RCC 7860 (cell line): ENCODE data around the gene ABHD10.

Source experiments
- DNase-seq: peaks from one replicate; pipeline ENCODE4 v3.0.0-alpha.2; 2015; ENCODE audit warnings: low spot score
- FAIRE-seq: peaks from 2 replicates; lab custom pipeline; 2012; peaks lifted over from hg19 to GRCh38; lab: Jason Lieb, UNC

ABHD10 gene

DNA sequence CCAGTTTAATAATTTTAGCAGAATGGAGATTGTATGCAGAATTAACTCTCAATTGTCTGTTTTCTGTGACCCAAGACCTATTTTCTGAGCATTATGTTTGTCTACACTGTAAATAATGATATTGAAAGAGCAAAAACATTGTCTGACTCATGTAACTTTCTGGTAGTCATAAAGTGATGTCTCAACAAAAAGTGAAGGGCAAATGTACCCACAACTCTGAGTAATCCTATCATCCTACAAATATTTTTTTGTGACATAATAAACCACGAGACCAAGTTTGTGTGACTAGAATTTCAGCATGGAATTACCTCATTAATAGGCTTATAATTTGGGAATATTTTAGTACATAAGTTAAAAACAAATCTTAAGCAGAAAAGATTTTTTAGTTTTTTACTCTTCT lies 15.4 kb upstream of the ABHD10 start:
- peak; percentile 75 for DNase-seq
- FAIRE-seq: peak; percentile 89

DNA sequence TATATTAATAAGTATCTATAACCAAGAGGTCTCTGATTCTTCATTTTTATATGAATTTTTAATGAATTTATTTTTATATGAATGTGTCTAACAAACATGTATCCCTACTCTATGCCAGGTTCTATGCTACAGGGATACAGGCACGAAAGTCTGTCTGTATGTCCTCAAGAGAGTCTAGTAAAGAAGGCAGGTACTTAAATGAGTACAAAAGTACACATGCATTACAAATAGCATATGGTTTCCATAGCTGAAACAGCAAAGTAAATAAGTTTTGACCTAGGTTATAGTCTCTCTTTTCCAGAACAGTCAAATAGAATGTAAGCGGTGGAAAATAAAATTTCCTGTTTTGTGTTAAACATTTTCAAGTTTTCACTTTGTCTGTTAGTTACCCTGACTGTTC lies 13.3 kb upstream of the ABHD10 start:
- DNase-seq (no peak), FAIRE-seq (no peak)

DNA sequence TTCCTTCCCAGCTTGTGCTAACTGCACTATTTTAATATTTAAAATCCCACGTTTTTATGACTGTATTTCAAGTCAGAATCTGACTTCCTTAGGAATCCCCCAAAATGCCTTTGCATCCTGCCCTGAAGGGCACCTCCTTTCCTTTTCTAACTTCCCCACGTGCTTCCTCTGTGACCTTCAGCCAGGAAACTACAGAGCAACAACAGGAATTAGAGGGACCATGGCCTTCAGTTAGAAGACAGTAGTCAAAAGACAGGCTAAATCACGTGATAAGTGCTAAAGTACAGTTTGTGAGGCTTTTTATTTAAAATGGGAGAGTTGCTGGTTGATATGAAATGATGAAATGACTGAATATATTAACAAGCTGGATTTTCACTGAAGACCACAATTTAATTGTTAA lies 11.8 kb upstream of the ABHD10 start:
- DNase-seq (no peak), FAIRE-seq (no peak)

DNA sequence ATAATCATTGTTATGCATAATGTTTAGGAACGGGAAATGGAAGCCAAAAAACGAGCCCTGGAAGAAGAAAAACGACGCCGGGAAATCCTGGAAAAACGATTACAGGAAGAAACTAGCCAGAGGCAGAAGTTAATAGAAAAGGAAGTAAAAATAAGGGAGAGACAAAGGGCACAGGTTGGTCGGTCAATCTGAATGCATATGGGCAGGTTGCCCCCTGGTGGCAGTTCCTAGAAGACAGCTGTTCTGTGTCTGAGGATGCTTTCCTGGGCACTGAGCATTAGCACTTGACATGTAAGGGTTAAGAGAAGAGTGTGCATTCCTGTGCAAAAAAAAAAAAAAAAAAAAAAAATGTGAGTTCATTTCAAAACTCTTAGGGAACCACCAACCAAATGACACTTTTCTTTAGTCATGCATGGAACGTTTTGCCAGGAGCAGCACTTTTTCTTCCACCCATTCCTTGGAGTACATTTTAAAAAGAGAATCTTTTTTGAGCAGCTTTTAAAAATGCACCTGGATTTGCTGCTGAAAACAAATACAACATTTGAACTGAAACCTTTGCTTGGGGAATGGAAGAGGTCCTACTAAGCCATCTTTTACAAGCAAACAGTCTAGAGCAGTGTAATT lies 11.1 kb upstream of the ABHD10 start:
- DNase-seq (peak; percentile 80), FAIRE-seq (peak; percentile 71)

DNA sequence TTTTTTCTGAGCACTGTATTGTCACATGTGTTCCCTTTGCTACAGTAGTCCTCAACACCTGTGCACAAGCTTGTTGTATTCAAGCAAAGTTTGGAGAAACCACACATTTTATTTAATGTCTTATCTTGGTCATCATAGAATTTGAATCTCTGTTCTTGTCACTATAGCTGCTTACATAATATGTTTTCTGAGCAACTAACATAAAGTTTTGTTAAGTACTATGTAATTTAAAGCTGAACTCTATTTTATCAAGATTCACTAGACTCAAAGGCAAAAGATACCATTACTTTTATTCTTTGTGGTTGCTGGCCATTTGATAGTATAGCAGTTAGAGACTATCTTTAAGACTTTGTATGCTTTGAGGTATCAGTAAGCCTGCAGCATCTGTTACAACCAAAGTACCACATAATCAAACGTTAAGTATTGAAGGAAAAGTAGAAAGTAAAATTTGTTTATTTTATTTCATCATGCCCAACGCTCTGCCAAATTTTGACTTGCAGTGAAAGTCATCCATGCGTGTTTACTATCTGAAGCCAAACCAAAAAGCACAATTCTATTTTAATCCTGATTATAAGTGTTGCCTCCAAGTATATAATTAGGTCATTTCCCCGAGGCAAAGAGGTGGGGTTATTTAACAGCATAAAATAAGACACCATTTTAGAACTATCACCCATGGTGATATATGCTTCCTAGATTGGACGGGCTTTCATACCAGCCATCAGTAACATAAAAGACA lies 10.3 kb upstream of the ABHD10 start:
- DNase-seq: no peak
- FAIRE-seq: no peak

DNA sequence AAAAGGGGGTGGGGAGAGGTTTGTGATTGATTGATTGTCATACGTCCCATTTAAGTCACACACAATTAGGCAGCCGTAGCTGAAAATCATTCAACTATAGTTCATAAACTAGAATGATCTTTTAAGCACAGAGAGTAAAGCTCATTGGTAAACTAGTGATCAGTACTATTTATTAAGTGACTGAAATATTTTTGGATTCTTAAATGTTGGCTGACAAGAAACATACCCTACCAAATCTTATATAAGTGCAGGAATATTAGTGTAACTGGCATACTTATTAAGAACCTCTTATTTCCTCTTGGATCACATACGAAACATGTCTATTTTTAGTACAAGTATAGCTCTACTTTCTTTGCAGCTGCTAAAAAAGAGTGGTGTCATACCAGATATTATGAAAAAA lies 8.4 kb upstream of the ABHD10 start:
- no peak for DNase-seq
- no peak for FAIRE-seq

DNA sequence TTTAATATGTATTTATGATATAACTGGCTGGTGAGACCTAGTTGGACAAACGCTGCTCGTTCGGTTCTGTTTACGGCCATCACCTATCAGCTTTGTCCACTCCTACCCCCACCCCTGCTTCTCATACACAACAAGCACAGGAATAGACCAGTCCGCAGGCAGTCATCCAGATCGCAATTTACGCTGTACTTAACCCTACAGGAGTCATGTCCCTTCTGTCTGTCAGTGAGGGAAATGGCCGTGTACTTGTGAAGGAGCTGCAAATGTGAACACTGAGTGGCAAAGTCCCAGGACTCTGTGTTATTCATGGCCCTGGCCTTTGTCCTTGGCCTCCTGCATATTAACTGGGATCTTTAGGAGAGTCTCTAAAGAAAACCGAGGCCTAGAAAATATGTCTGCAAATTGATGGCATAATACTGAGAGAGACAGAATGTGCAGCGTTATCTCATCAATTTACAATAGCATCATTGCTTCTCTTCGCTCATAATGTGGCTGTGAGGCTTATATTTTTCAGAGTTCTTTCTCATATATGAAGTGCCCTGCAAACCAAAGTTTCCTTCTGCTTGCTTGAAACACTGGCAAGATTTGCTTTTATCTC lies 7.2 kb upstream of the ABHD10 start:
- no peak for DNase-seq
- FAIRE-seq: no peak

DNA sequence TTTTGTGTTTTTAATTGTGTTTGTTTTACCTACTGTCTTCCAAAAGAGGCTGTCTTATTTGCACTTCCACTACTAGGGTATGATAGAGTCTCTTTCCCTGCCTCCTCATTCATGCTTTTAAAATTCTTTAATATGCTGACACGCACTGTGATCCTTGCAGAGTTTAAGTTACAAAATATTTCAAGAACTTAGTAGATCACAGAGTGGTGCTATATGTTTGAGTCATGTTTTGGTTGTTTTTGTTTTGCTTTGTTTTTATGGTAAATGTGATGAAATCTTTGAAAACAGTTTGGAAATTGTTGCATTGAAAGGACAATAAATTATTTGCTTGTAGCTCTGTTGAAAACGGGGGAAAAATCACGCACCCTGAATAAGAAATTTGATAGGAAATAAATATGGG lies 5.9 kb upstream of the ABHD10 start:
- no peak for DNase-seq
- FAIRE-seq: no peak

DNA sequence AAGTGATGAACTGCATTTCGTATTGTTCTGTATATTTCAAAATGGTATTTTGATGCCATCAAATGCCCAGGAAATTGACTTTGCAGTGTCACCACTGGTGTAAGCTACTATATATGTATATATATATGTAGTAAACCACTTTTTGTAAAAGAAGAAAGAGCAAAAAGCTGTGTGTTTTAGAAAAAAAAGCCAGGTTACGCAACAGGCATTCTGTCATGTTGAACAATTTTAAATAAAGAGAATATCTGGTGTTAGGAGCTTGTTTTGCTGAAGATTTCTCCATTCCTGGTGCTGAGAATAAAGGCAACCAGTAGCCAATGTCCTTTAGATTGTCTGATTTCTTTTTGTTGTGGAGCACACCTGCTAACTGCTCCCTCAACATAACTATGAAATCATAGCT lies 3.7 kb upstream of the ABHD10 start:
- FAIRE-seq: no peak

DNA sequence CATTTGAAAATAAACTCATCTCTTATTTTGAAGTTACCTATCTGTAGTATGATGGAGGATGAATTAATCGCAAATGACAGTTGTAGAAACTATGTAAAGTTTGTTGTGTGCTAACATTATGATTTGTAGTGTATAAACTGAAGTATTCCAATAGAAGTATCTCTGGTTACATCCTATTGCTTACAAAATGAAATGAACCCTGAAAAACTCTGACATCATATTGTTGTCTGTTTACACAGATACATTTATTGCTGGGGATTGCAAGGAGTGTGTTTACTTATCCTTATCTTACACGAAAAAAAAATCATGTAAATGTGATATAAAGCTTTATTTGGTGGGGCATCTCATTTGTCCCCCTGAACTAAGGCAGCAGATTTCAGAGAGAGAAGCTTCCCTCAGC lies 2.6 kb upstream of the ABHD10 start:
- FAIRE-seq (no peak), DNase-seq (no peak)

More for the DNA sequence above, 3.7 kb upstream of the ABHD10 start:
- no peak for DNase-seq

DNA sequence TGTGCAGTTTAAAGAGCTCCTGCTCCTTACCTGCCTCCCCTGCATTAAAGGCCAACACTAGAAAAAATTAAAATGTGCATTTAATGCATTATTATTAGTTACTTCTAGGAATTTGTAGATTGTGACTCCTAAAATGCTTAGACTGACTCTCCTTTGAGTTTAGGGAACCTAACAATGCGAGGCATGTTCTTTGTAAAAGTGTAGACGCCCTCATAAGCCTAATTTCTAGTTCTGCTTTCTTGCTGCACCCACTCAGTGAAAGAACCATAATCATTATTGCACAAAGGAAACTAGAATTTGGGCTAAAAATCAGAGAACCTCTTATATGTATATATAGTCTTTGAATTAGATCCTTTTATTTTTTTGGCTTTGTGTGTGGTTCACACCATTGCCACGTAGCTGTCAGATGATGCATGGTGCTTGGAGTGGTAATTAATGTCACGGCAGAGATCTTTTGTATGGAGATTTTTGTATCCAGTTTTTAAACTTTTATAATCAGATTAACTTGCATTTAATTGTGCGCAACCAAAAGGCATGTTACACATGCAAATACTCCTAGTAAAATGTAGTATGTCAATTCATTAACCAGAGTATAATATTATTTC lies 710 bp downstream of the ABHD10 start:
- FAIRE-seq (peak; percentile 45), DNase-seq (no peak)

DNA sequence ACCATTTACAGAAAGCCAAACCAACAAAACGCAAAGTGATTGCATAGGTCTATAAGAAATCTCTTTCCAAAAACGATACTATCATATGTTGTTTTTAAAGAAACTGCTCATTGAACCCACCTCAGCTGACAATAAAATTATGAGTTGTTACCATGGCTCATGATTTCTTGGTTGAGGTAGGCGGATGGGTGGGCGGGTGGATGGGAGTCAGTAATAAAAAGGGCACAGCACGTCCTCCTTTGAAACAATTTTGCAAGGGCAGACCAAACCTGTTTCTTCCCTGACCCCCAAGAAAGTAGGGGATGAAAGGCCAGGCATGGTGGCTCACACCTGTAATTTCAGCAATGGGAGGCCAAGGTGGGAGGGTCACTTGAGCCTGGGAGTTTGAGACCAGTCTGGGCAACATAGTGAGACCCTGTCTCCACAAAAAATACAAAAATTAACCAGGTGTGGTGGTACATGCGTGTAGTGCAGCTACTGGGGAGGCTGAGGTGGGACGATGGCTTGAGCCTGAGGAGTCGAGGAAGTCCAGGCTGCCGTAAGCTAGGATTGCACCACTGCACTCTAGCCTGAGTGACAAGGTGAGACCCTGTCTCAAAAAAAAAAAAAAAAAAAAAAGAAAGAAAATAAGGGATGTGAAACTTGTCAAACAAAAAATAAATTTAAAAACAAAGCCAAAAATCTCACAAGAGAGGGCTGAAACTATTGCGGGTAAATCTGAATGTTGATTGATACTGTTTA lies 2.1 kb downstream of the ABHD10 start:
- no peak for DNase-seq
- no peak for FAIRE-seq

DNA sequence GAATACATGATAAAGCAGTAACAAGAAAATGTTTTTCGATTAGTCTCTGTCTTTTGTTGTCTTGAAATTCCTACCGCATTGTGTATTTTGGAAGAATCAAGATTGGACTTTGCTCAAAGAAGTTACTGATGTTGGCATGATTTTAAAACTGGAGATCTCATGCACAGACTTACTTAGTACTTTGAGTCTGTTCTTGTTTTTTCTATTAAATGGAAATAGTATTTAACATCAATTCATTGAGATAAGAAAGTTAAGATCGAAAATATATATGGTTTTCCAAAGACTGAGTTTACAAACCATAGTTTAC lies 2.6 kb downstream of the ABHD10 start:
- FAIRE-seq (peak; percentile 4), DNase-seq (no peak)

DNA sequence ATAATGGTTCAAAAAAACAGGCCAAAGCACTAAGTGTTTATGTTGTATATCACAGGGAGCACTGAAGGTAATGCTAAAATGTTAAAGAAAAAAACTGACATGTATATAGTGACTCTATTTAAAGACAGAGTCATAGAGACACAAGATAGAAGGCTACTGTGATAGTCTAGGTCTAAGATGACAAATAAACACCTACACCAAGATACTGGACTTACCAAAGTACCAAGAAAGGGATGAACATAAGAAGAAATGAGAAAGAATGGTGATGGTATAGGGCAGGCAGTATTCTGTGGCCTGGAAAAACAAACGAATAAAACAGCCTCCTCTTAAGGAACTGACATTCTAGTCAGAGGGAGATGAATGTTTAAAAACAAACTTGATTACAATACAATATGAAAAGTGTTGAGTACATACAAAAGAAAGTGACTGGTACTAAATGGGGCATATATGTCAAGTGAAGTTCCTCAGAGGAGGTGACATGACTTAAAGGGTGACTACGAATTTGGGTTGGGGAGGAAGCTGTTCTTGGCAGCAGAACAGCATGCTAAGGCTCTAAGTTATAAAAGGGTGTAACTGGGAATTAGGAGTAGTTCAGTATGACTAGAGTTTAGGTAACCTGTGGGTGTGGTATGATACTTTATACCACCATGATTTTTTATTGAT lies 5.9 kb downstream of the ABHD10 start:
- DNase-seq (no peak), FAIRE-seq (no peak)

DNA sequence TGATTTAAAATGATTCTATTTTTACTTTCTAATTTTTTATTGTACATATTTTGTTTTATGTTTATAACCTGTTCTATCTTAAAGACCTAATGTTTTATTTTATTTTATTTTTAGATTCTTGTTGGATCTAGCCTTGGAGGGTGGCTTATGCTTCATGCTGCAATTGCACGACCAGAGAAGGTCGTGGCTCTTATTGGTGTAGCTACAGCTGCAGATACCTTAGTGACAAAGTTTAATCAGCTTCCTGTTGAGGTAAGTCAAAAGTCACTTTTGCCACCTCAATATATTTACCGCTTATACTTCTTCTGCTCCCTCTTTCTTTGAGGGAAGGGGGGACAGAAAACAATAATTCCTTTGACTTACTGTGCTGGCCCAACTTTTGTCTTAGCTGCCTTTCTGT lies 8.0 kb downstream of the ABHD10 start:
- FAIRE-seq: no peak
- DNase-seq: no peak

DNA sequence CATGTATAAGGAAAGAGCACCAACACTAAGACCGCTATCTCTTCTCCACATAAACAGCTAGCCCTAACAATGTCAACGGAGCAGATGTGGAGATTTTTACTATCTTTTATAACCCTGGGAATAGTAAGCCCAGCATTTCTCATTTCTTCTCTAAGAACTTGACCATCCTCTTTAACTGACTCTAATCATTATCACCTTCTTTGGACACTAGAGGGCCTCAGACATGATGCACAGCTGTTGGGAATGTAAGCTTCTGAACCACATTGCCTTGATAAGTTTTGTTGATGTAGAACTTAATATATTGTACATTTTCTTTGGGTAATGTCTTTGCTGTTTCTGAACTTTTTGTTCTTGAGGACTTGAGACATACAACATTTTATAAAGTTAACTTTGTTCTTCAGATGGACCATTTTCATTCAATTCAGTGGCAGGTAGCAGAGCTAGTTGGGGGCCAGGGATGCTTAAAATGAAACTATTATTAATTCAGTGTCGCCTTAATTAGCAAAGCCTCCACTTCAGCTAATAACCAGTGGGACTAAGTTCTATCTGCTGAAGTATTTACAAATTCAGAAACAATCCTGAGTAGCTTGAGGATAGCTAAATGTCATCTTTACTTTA lies 10.3 kb downstream of the ABHD10 start:
- FAIRE-seq: peak; percentile 89
- peak; percentile 54 for DNase-seq

DNA sequence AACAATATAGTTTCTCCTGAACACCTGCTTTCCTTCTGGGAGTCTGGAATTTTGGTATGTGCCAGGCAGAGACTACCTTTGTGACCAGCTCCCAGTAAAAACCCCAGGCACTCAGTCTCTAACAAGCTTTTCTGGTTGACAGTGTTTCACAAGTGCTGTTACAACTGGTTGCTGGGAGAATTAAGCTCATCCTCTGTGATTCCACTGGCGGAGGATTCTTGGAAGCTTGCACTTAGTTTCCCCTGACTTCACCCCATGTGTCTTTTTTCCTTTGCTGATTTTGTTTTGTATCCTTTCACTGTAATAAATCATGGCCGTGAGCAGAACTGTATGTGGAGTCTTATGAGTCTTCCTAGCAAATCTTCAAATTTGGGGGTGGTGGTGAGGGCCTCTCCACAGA lies 14.2 kb downstream of the ABHD10 start:
- FAIRE-seq: no peak
- no peak for DNase-seq

DNA sequence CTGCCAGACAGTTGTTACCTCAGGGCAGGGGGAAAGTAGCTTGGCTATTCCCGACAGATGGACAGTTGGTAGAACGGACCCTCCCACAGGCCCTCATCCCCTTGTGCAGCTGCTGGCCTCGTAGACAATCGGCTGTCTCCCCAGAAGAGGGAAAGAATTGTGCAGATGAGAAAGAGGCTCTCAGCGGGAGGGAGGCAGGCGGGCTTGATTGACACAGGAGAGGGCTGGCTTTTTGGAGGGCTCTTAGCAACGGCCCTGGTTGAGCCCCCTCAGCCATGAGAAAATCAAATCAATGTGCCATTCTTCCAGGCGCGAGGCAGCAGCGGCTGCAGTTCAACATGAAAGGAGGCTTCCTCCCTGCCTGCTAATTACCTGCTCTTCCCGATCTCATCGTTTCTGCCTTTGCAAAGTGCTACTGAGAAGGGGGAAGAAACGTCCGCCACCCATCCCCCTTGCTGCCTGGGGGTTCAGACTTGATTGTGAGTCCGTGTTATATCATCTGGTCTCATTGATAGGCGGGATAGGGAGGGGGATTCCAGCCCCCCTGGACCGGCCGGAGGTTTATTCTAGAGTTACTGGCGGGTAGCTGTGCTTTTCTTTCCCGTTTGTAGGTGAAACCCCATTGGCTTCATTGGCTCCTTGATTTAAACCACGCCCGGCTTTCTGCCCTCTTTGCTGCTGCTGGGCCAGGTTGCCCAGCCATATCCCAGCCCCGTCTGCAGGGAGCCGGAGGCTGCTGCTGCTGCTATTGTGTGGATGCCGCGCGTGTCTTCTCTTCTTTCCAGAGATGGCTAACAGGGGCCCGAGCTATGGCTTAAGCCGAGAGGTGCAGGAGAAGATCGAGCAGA lies 20.0 kb downstream of the ABHD10 start, which contains the start of gene TAGLN3:
TSS of gene TAGLN3 (plus strand) at position 287 of the 848 bp plus-strand sequence. CDS start at position 788, 501 bp downstream.
- DNase-seq (no peak), FAIRE-seq (no peak)
